HG02970 (cell line): ENCODE results near the gene AKT1.

Experiments used
- ATAC-seq: cut with Tn5 transposase; IDR thresholded peaks from one replicate; pipeline ENCODE4 v1.9.1; 2021; ENCODE audit warnings: mild to moderate bottlenecking, moderate library complexity, moderate number of reproducible peaks; ENCODE audit not compliant: unreplicated experiment, low FRiP score

Gene AKT1

GRCh38 chr14:104774453-104775072 lies 21.0 kb downstream of the AKT1 start:
- ATAC-seq, result no peak

- ATAC-seq, result no peak
Measured at GRCh38 chr14:104773505-104774452, 21.8 kb downstream of the AKT1 start.

- ATAC-seq, result no peak
Measured at GRCh38 chr14:104772707-104773504, 22.6 kb downstream of the AKT1 start.

GRCh38 chr14:104771918-104772706 lies 23.4 kb downstream of the AKT1 start:
- no peak for ATAC-seq

GRCh38 chr14:104771374-104771773 lies 24.2 kb downstream of the AKT1 start:
- ATAC-seq, result no peak

GRCh38 chr14:104770851-104771272 lies 24.7 kb downstream of the AKT1 start:
- ATAC-seq, result no peak

- no peak for ATAC-seq
Measured at GRCh38 chr14:104770072-104770579, 25.4 kb downstream of the AKT1 start.

- no peak for ATAC-seq
Measured at GRCh38 chr14:104769324-104770071, 26.1 kb downstream of the AKT1 start.

- ATAC-seq, result peak; percentile 71
Measured at GRCh38 chr14:104768437-104769323, 26.9 kb downstream of the AKT1 start.

GRCh38 chr14:104767634-104767918 lies 28.0 kb downstream of the AKT1 start:
- no peak for ATAC-seq

GRCh38 chr14:104766863-104767633 lies 28.5 kb downstream of the AKT1 start:
- no peak for ATAC-seq

- no peak for ATAC-seq
Measured at GRCh38 chr14:104766256-104766862, 29.2 kb downstream of the AKT1 start.

GRCh38 chr14:104765517-104765916 lies 30.0 kb downstream of the AKT1 start:
- no peak for ATAC-seq

GRCh38 chr14:104758981-104759969 lies 36.3 kb downstream of the AKT1 start:
- ATAC-seq, result no peak

- ATAC-seq, result no peak
Measured at GRCh38 chr14:104757681-104758392, 37.7 kb downstream of the AKT1 start.

GRCh38 chr14:104757238-104757585 lies 38.3 kb downstream of the AKT1 start:
- ATAC-seq, result no peak
